Neural cell (in vitro differentiated cells): ENCODE measurements around the gene PLAC8. TPM values are rescaled to one million over a fixed set of nuclear protein-coding genes. Genes with fewer than 3 reads are reported as not detected.

Experiments
- H2AFZ ChIP-seq: fragments of 200-600, 300-800 bp; sonication (generic), shearing (Covaris generic); 2 replicates; pipeline ENCODE4 v1.6.0; 2014; ENCODE audit warnings: low read depth, mild to moderate bottlenecking, antibody characterized with exemption, low read length, moderate library complexity
- H3F3A ChIP-seq: fragments of 200-600 bp; shearing (Covaris generic); 2 replicates; pipeline ENCODE4 v1.6.1; 2016; ENCODE audit warnings: mild to moderate bottlenecking, moderate library complexity, mixed read lengths, antibody characterized with exemption, low read length; ENCODE audit not compliant: insufficient read depth, poor library complexity, severe bottlenecking
- H3K27ac ChIP-seq: fragments of 200-600, 300-800 bp; sonication (generic), shearing (Covaris generic); 2 replicates; pipeline ENCODE4 v1.5.1; 2014; ENCODE audit warnings: mild to moderate bottlenecking, low read length, moderate library complexity
- H3K27me3 ChIP-seq: fragments of 300-800, 200-600 bp; sonication (generic), shearing (Covaris generic); 2 replicates; pipeline ENCODE4 v1.6.0; 2014; ENCODE audit warnings: mild to moderate bottlenecking, low read depth, low read length, moderate library complexity; ENCODE audit not compliant: insufficient read depth
- H3K36me3 ChIP-seq: fragments of 300-800, 200-600 bp; sonication (generic), shearing (Covaris generic); 2 replicates; pipeline ENCODE4 v1.5.1; 2014; ENCODE audit warnings: mild to moderate bottlenecking, antibody characterized with exemption, low read length, moderate library complexity; ENCODE audit not compliant: insufficient read depth
- H3K4me2 ChIP-seq: fragments of 300-800, 200-600 bp; sonication (generic), shearing (Covaris generic); 2 replicates; pipeline ENCODE4 v1.6.0; 2014; ENCODE audit warnings: mild to moderate bottlenecking, low read length
- H3K4me3 ChIP-seq: fragments of 300-800, 200-600 bp; sonication (generic), shearing (Covaris generic); 2 replicates; pipeline ENCODE4 v1.5.1; 2014; ENCODE audit warnings: mild to moderate bottlenecking, low read length, moderate library complexity
- H3K79me2 ChIP-seq: fragments of 200-600 bp; shearing (Covaris generic); replicated peaks from 2 replicates; pipeline ENCODE4 v1.6.0; 2014; ENCODE audit warnings: mild to moderate bottlenecking, low read length, moderate library complexity; ENCODE audit not compliant: insufficient read depth
- H3K9ac ChIP-seq: fragments of 300-800, 200-600 bp; sonication (generic), shearing (Covaris generic); 2 replicates; pipeline ENCODE4 v1.6.1; 2016; ENCODE audit warnings: mild to moderate bottlenecking, low read length, mixed read lengths
- H3K9me2 ChIP-seq: fragments of 200-600 bp; shearing (Covaris generic); 2 replicates; pipeline ENCODE4 v1.6.1; 2016; ENCODE audit warnings: mild to moderate bottlenecking, low read length, mixed read lengths; ENCODE audit not compliant: insufficient read depth
- H3K9me3 ChIP-seq: fragments of 200-600, 300-800 bp; sonication (generic), shearing (Covaris generic); 2 replicates; pipeline ENCODE4 v1.6.1; 2016; ENCODE audit warnings: mild to moderate bottlenecking, mixed run types, low read length, moderate library complexity, mixed read lengths
- H4K20me1 ChIP-seq: fragments of 200-600 bp; shearing (Covaris generic); 2 replicates; pipeline ENCODE4 v1.6.1; 2016; ENCODE audit warnings: mild to moderate bottlenecking, mixed run types; ENCODE audit not compliant: insufficient read depth
- EP300 ChIP-seq: fragments of 450-650 bp; conservative IDR thresholded peaks from 2 replicates; pipeline ENCODE4 v1.6.1; 2014; ENCODE audit warnings: antibody characterized with exemption, mild to moderate bottlenecking, moderate library complexity; ENCODE audit not compliant: poor library complexity, severe bottlenecking
- EZH2 ChIP-seq: fragments of 200-600, 300-800 bp; shearing (Covaris generic), sonication (generic); IDR thresholded peaks from 2 replicates; pipeline ENCODE4 v1.6.1; 2014; ENCODE audit warnings: antibody characterized with exemption, low read length, borderline replicate concordance, mild to moderate bottlenecking; ENCODE audit not compliant: insufficient read depth, poor library complexity, severe bottlenecking
- MXI1 ChIP-seq: fragments of 450-650 bp; conservative IDR thresholded peaks from 2 replicates; pipeline ENCODE4 v1.6.1; 2014; ENCODE audit warnings: antibody characterized with exemption, mild to moderate bottlenecking; ENCODE audit not compliant: poor library complexity, severe bottlenecking
- POLR2AphosphoS5 ChIP-seq: IDR thresholded peaks from 2 replicates; pipeline ENCODE4 v1.6.1; 2012
- RAD21 ChIP-seq: fragments of 450-650 bp; conservative IDR thresholded peaks from 2 replicates; pipeline ENCODE4 v1.6.1; 2014; ENCODE audit warnings: antibody characterized with exemption, mild to moderate bottlenecking, moderate library complexity
- SMC3 ChIP-seq: fragments of 450-650 bp; conservative IDR thresholded peaks from 2 replicates; pipeline ENCODE4 v1.6.1; 2014; ENCODE audit warnings: antibody characterized with exemption, mild to moderate bottlenecking, moderate library complexity; ENCODE audit not compliant: poor library complexity
- TAF1 ChIP-seq: IDR thresholded peaks from 2 replicates; pipeline ENCODE4 v1.6.1; 2012; ENCODE audit warnings: low read depth
- polyA plus RNA-seq: library from polyadenylated mRNA; depleted of rRNA; stranded (reverse); fragments of >200 nt; gene quantifications from 2 replicates; pipeline ENCODE4 v1.2.3, GENCODE V29; 2014
- TF ChIP-seq, protein P1 (sequence below): fragments of 450-650 bp; IDR thresholded peaks from 2 replicates; pipeline ENCODE4 v1.5.1; 2014; ENCODE audit warnings: antibody characterized with exemption, mild to moderate bottlenecking, moderate library complexity; ENCODE audit not compliant: poor library complexity, severe bottlenecking
- TF ChIP-seq, protein P2 (sequence below): IDR thresholded peaks from 2 replicates; pipeline ENCODE4 v1.6.1; 2012; ENCODE audit warnings: borderline replicate concordance

PLAC8 gene
- polyA plus RNA-seq, 1 donor from 2014 or later = not detected

DNA sequence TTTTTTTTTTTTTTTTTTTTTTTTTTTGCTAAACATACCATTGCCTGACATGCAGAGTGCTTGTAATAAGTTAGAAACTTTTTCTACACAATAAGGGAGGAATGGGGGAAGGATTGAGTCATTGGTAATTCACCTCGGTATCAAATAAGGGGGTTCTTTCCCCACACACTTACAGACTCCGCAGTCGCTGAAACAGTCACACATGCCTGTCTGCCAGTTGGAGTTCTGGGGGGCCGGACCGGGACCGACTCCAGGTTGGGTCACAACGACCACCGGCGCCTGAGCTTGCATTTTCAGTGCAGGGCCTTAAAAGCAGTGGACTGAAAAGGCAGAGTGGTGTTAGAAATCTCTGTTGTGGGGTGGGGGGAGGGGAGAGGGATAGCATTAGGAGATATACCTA, 6.9 kb downstream of the PLAC8 start:
- H3K27ac ChIP-seq = no peak overlapping the region
- no peak overlapping the region for H3K4me2 ChIP-seq
- no peaks in the 10 kb centered on the region for H3K9me2 ChIP-seq
- TF ChIP-seq EP300 = no peak
- TF ChIP-seq MXI1 = no peak
- TF ChIP-seq, protein P1, sequence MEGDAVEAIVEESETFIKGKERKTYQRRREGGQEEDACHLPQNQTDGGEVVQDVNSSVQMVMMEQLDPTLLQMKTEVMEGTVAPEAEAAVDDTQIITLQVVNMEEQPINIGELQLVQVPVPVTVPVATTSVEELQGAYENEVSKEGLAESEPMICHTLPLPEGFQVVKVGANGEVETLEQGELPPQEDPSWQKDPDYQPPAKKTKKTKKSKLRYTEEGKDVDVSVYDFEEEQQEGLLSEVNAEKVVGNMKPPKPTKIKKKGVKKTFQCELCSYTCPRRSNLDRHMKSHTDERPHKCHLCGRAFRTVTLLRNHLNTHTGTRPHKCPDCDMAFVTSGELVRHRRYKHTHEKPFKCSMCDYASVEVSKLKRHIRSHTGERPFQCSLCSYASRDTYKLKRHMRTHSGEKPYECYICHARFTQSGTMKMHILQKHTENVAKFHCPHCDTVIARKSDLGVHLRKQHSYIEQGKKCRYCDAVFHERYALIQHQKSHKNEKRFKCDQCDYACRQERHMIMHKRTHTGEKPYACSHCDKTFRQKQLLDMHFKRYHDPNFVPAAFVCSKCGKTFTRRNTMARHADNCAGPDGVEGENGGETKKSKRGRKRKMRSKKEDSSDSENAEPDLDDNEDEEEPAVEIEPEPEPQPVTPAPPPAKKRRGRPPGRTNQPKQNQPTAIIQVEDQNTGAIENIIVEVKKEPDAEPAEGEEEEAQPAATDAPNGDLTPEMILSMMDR = no peak
- TF ChIP-seq TAF1 = no peak
- TF ChIP-seq POLR2AphosphoS5 = no peak
- no peak for TF ChIP-seq RAD21
- no peak for TF ChIP-seq EZH2
- TF ChIP-seq, protein P2, sequence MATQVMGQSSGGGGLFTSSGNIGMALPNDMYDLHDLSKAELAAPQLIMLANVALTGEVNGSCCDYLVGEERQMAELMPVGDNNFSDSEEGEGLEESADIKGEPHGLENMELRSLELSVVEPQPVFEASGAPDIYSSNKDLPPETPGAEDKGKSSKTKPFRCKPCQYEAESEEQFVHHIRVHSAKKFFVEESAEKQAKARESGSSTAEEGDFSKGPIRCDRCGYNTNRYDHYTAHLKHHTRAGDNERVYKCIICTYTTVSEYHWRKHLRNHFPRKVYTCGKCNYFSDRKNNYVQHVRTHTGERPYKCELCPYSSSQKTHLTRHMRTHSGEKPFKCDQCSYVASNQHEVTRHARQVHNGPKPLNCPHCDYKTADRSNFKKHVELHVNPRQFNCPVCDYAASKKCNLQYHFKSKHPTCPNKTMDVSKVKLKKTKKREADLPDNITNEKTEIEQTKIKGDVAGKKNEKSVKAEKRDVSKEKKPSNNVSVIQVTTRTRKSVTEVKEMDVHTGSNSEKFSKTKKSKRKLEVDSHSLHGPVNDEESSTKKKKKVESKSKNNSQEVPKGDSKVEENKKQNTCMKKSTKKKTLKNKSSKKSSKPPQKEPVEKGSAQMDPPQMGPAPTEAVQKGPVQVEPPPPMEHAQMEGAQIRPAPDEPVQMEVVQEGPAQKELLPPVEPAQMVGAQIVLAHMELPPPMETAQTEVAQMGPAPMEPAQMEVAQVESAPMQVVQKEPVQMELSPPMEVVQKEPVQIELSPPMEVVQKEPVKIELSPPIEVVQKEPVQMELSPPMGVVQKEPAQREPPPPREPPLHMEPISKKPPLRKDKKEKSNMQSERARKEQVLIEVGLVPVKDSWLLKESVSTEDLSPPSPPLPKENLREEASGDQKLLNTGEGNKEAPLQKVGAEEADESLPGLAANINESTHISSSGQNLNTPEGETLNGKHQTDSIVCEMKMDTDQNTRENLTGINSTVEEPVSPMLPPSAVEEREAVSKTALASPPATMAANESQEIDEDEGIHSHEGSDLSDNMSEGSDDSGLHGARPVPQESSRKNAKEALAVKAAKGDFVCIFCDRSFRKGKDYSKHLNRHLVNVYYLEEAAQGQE = no peak
- TF ChIP-seq SMC3 = no peak
- no peaks in the 10 kb centered on the region for H3F3A ChIP-seq
- no peak overlapping the region for H3K4me3 ChIP-seq
- no peaks in the 10 kb centered on the region for H3K36me3 ChIP-seq
- no peaks in the 10 kb centered on the region for H3K79me2 ChIP-seq
- H3K27me3 ChIP-seq = peaks cover 32% of the 10 kb centered on the region
- no peaks in the 10 kb centered on the region for H4K20me1 ChIP-seq
- H3K9me3 ChIP-seq = no peaks in the 10 kb centered on the region
- no peak overlapping the region for H2AFZ ChIP-seq
- H3K9ac ChIP-seq = no peak overlapping the region

DNA sequence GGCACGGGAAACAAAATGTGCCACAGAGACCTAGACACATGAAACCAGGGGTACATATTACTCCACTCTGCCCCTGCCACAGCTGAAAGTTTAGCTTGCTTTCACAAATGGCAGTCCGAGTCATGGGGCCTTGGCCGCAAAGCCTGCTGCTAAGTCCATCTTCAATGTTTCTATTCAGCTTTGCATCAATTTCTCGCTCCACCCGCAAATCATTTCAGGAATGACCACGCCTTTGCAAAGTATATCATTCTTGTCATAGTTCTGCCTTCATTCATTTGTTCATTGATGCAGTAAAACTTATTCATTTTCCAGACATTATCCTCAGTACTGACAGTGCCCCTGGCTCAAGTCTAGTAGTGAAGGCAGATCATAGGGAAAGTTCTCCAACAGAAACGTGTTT, 9.5 kb downstream of the PLAC8 start:
- no peak overlapping the region for H3K4me2 ChIP-seq
- no peak overlapping the region for H3K4me3 ChIP-seq
- H2AFZ ChIP-seq = no peak overlapping the region
- TF ChIP-seq, protein P1 = no peak
- TF ChIP-seq SMC3 (no peak), EP300 (no peak), TAF1 (no peak), EZH2 (no peak), RAD21 (no peak), POLR2AphosphoS5 (no peak)
- TF ChIP-seq, protein P2 = no peak
- H3F3A ChIP-seq = no peaks in the 10 kb centered on the region
- no peaks in the 10 kb centered on the region for H3K9me3 ChIP-seq
- no peaks in the 10 kb centered on the region for H3K36me3 ChIP-seq
- no peaks in the 10 kb centered on the region for H4K20me1 ChIP-seq
- H3K27me3 ChIP-seq = peaks cover 19% of the 10 kb centered on the region
- H3K9ac ChIP-seq = no peak overlapping the region
- no peak overlapping the region for H3K27ac ChIP-seq
- H3K9me2 ChIP-seq = no peaks in the 10 kb centered on the region
- no peaks in the 10 kb centered on the region for H3K79me2 ChIP-seq
